H1 (cell line): Measurements from ENCODE around the gene C19orf67. TPM values are rescaled to one million over a fixed set of nuclear protein-coding genes. Genes with fewer than 3 reads are reported as not detected.

Experiments
- CTCF ChIA-PET: fragments of 300-600 bp; sonication (Branson Sonifier 250); formaldehyde crosslinking; loops from one replicate; lab custom pipeline; 2021; ENCODE audit not compliant: partially characterized antibody; lab: Charles Lee
- POLR2A ChIA-PET: fragments of 300-600 bp; sonication (Branson Sonifier 250); formaldehyde crosslinking; loops from one replicate; lab custom pipeline; 2021; ENCODE audit warnings: inconsistent platforms; ENCODE audit not compliant: partially characterized antibody; lab: Charles Lee
- DNase-seq, 2 experiments: peaks; one replicate each; pipeline versions ENCODE4 v3.0.0 to v3.0.0-alpha.2; 2010 to 2022; ENCODE audit warnings: low spot score in 2 of 2, low read depth in 1 of 2, mixed read lengths in 1 of 2
- FAIRE-seq: peaks from 2 replicates; lab custom pipeline; 2011; peaks lifted over from hg19 to GRCh38; lab: Jason Lieb, UNC
- H2AFZ ChIP-seq: 2 replicates; pipeline ENCODE4 v1.8.1; 2012; ENCODE audit warnings: low read length, inconsistent platforms
- H2AK5ac ChIP-seq: 2 replicates; pipeline ENCODE4 v1.6.1; 2013; ENCODE audit warnings: low read depth, low read length
- H2BK120ac ChIP-seq: replicated peaks from 2 replicates; pipeline ENCODE3; 2013; ENCODE audit warnings: low read depth, low read length, inconsistent platforms
- H2BK12ac ChIP-seq: 2 replicates; pipeline ENCODE4 v1.6.1; 2013; ENCODE audit warnings: low read depth, low read length
- H2BK15ac ChIP-seq: 2 replicates; pipeline ENCODE4 v1.6.1; 2013; ENCODE audit warnings: low read length
- H2BK20ac ChIP-seq: 2 replicates; pipeline ENCODE4 v1.6.1; 2013; ENCODE audit warnings: low read length
- H2BK5ac ChIP-seq: 2 replicates; pipeline ENCODE4 v1.6.1; 2013; ENCODE audit warnings: low read depth, low read length
- H3K14ac ChIP-seq: 2 replicates; pipeline ENCODE4 v1.6.1; 2013; ENCODE audit warnings: inconsistent platforms; ENCODE audit not compliant: insufficient read length
- H3K18ac ChIP-seq: 2 replicates; pipeline ENCODE4 v1.6.1; 2013; ENCODE audit warnings: low read length; ENCODE audit errors: extremely low read depth
- H3K23ac ChIP-seq: 2 replicates; pipeline ENCODE4 v1.6.1; 2013; ENCODE audit warnings: inconsistent platforms; ENCODE audit not compliant: insufficient read length
- H3K23me2 ChIP-seq: 2 replicates; pipeline ENCODE4 v1.6.1; 2013; ENCODE audit warnings: low read depth, low read length
- H3K27ac ChIP-seq: 2 replicates; pipeline ENCODE4 v1.6.1; 2011; ENCODE audit warnings: low read depth, low read length, inconsistent platforms
- H3K27me3 ChIP-seq, 4 experiments: replicated peaks in 1 of 4; 1 replicate in 1 of 4; 2 replicates in 3 of 4; pipeline versions ENCODE4 v1.6.1 to v1.8.1; 2011 to 2013; ENCODE audit warnings: low read length in 3 of 4, mild to moderate bottlenecking in 3 of 4, inconsistent platforms in 2 of 4, mixed read lengths in 2 of 4, moderate library complexity in 1 of 4; ENCODE audit not compliant: control insufficient read depth in 3 of 4, insufficient read depth in 3 of 4; ENCODE audit errors: extremely low read depth in 1 of 4
- H3K36me3 ChIP-seq, 4 experiments: 2 replicates each; pipeline versions ENCODE4 v1.6.1 to v1.8.1; 2011 to 2013; ENCODE audit warnings: mild to moderate bottlenecking in 4 of 4, low read length in 3 of 4, moderate library complexity in 2 of 4, control low read depth in 1 of 4, inconsistent platforms in 1 of 4; ENCODE audit not compliant: insufficient read depth in 4 of 4, control insufficient read depth in 2 of 4
- H3K4ac ChIP-seq: replicated peaks from 2 replicates; pipeline ENCODE3; 2013; ENCODE audit warnings: low read length, low read depth, mixed read lengths, inconsistent platforms; ENCODE audit not compliant: insufficient read length
- H3K4me1 ChIP-seq, 4 experiments: replicated peaks in 1 of 4; 1 replicate in 1 of 4; 2 replicates in 3 of 4; pipeline versions ENCODE4 v1.6.1 to v1.8.1; 2011 to 2013; ENCODE audit warnings: low read length in 3 of 4, inconsistent platforms in 2 of 4, mixed read lengths in 1 of 4; ENCODE audit not compliant: insufficient read depth in 4 of 4, control insufficient read depth in 3 of 4
- H3K4me2 ChIP-seq, 2 experiments: 2 replicates each; pipeline versions ENCODE4 v1.6.1 to v1.8.1; 2011 to 2013; ENCODE audit warnings: low read depth in 2 of 2, low read length in 2 of 2, control low read depth in 1 of 2, inconsistent platforms in 1 of 2, mild to moderate bottlenecking in 1 of 2; ENCODE audit not compliant: insufficient read depth in 1 of 2
- H3K4me3 ChIP-seq, 4 experiments: fragments of 200-600, 300-600 bp in 1 of 4; sonication (generic), shearing (Covaris generic), sonication (Bioruptor Twin) in 1 of 4; 2 replicates each; pipeline versions ENCODE4 v1.5.1 to v1.8.1; 2011 to 2016; ENCODE audit warnings: low read length in 4 of 4, low read depth in 3 of 4, control low read depth in 2 of 4, inconsistent platforms in 2 of 4, mild to moderate bottlenecking in 2 of 4, mixed read lengths in 1 of 4, moderate library complexity in 1 of 4; ENCODE audit not compliant: insufficient read depth in 2 of 4; ENCODE audit errors: extremely low read depth in 1 of 4
- H3K56ac ChIP-seq: replicated peaks from 2 replicates; pipeline ENCODE3; 2013; ENCODE audit warnings: low read depth, mild to moderate bottlenecking, mixed read lengths, low read length, inconsistent platforms; ENCODE audit not compliant: insufficient read length
- H3K79me1 ChIP-seq: 2 replicates; pipeline ENCODE4 v1.6.1; 2013; ENCODE audit warnings: low read depth, low read length, control low read depth
- H3K79me2 ChIP-seq, 2 experiments: 2 replicates each; pipeline versions ENCODE4 v1.6.1 to v1.8.1; 2012 to 2013; ENCODE audit warnings: low read length in 2 of 2, mild to moderate bottlenecking in 2 of 2, inconsistent platforms in 1 of 2; ENCODE audit not compliant: insufficient read depth in 2 of 2, control insufficient read depth in 1 of 2
- H3K9ac ChIP-seq, 4 experiments: replicated peaks in 1 of 4; 1 replicate in 1 of 4; 2 replicates in 3 of 4; pipeline versions ENCODE4 v1.6.1 to v1.8.1; 2011 to 2013; ENCODE audit warnings: low read depth in 3 of 4, low read length in 3 of 4, control low read depth in 2 of 4, mild to moderate bottlenecking in 2 of 4, moderate library complexity in 2 of 4, inconsistent platforms in 1 of 4; ENCODE audit errors: extremely low read depth in 1 of 4
- H3K9me3 ChIP-seq, 2 experiments: 2 replicates each; pipeline versions ENCODE4 v1.6.1 to v1.8.1; 2012 to 2013; ENCODE audit warnings: mild to moderate bottlenecking in 2 of 2, moderate library complexity in 2 of 2, control low read depth in 1 of 2, inconsistent platforms in 1 of 2, low read depth in 1 of 2, low read length in 1 of 2, mixed read lengths in 1 of 2; ENCODE audit not compliant: insufficient read depth in 2 of 2
- H4K20me1 ChIP-seq, 2 experiments: replicated peaks in 1 of 2; 2 replicates each; pipeline versions ENCODE3 to v1.8.1; 2011 to 2013; ENCODE audit warnings: inconsistent platforms in 2 of 2, low read length in 2 of 2, mild to moderate bottlenecking in 1 of 2; ENCODE audit not compliant: insufficient read depth in 2 of 2, control insufficient read depth in 1 of 2
- H4K5ac ChIP-seq: 2 replicates; pipeline ENCODE4 v1.6.1; 2013; ENCODE audit warnings: low read length, low read depth, mixed read lengths, inconsistent platforms; ENCODE audit not compliant: insufficient read length
- H4K8ac ChIP-seq: 2 replicates; pipeline ENCODE4 v1.8.0; 2013; ENCODE audit warnings: mild to moderate bottlenecking, moderate library complexity, low read length, inconsistent platforms; ENCODE audit not compliant: insufficient read depth; ENCODE audit errors: extremely low read depth
- H4K91ac ChIP-seq: replicated peaks from 2 replicates; pipeline ENCODE3; 2013; ENCODE audit warnings: low read length, mixed read lengths, inconsistent platforms; ENCODE audit not compliant: insufficient read length
- ASH2L ChIP-seq: fragments of 200-600, 300-600 bp; sonication (generic); IDR thresholded peaks from one replicate; pipeline ENCODE4 v1.7.1; 2017; ENCODE audit warnings: low read length
- ATF2 ChIP-seq: IDR thresholded peaks from 2 replicates; pipeline ENCODE4 v1.6.1; 2012; ENCODE audit warnings: low read length, inconsistent platforms
- ATF3 ChIP-seq: IDR thresholded peaks from 2 replicates; pipeline ENCODE4 v1.6.1; 2011; ENCODE audit warnings: low read depth, mild to moderate bottlenecking, low read length; ENCODE audit not compliant: insufficient read depth
- CHD1 ChIP-seq: IDR thresholded peaks from 2 replicates; pipeline ENCODE4 v1.6.1; 2012; ENCODE audit warnings: low read depth, low read length, improper control_type of control experiment
- CTBP2 ChIP-seq: IDR thresholded peaks from 2 replicates; pipeline ENCODE4 v1.7.0; 2011; ENCODE audit warnings: borderline replicate concordance, mild to moderate bottlenecking, moderate library complexity, mixed read lengths, low read length; ENCODE audit not compliant: insufficient read depth, insufficient read length
- EZH2 ChIP-seq: fragments of 200-600 bp; sonication (generic); IDR thresholded peaks from 2 replicates; pipeline ENCODE4 v1.7.1; 2012; ENCODE audit warnings: low read depth, mild to moderate bottlenecking, moderate library complexity, low read length, inconsistent platforms; ENCODE audit not compliant: severe bottlenecking
- RNF2 ChIP-seq: fragments of 200-900, 300-1000 bp; sonication (generic); IDR thresholded peaks from 2 replicates; pipeline ENCODE4 v1.7.1; 2016; ENCODE audit warnings: borderline replicate concordance, low read depth, mild to moderate bottlenecking, antibody characterized with exemption, low read length; ENCODE audit not compliant: poor library complexity, severe bottlenecking; ENCODE audit errors: missing control alignments
- SP2 ChIP-seq: IDR thresholded peaks from 2 replicates; pipeline ENCODE4 v1.6.1; 2012; ENCODE audit warnings: mild to moderate bottlenecking, low read length, inconsistent platforms
- WGBS, 2 experiments: shearing (Covaris generic) in 1 of 2; methylation state at CpG; one replicate each; pipeline versions ENCODE4 v1.1.6 to v1.1.7; 2013 to 2015; ENCODE audit warnings: low lambda C conversion rate in 2 of 2, mixed read lengths in 2 of 2, inconsistent platforms in 1 of 2, low coverage in 1 of 2, missing lambda C conversion rate in 1 of 2; ENCODE audit not compliant: insufficient replicate concordance in 2 of 2, insufficient coverage in 1 of 2, insufficient read length in 1 of 2; ENCODE audit errors: extremely low coverage in 1 of 2, missing lambda C conversion rate in 1 of 2; 5-methylcytosine and 5-hydroxymethylcytosine counted together
- polyA plus RNA-seq, 7 experiments: library from polyadenylated mRNA; depleted of rRNA in 3 of 7; stranded (reverse) in 5 of 7; unstranded in 2 of 7; fragments of >200 nt in 5 of 7; fragments of 200-250 nt in 2 of 7; gene quantifications; 1 replicate in 5 of 7; 2 replicates in 1 of 7; 4 replicates in 1 of 7; pipeline versions ENCODE4 v1.2.1 to v1.2.3, GENCODE V29; 2011 to 2013; ENCODE audit warnings: missing spikeins in 2 of 7, mixed read lengths in 2 of 7
- total RNA-seq: library from RNA; stranded (reverse); fragmentation: NEBNext Ultra II Directional; extraction: Animal tissue kit (Norgen Biotek cat#: 25700); gene quantifications from 2 replicates; pipeline ENCODE4 v1.2.1, GENCODE V29; 2021

C19orf67 gene
- total and polyA plus RNA-seq, 2 of the 8 experiments (the other 6 are each of a cell fraction or from before 2014, with no cell fraction given), result 0.12 TPM; not detected in 1

GRCh38 chr19:14119644-14120496, 34.3 kb upstream of the C19orf67 start:
- Histone ChIP-seq H3K27me3 (no peaks in the 10 kb centered on the region; a peak in 2 of 7 replicates), H4K91ac (no peak overlapping the region), H3K9ac (no peak overlapping the region), H3K56ac (no peak overlapping the region), H3K9me3 (no peaks in the 10 kb centered on the region), H3K23ac (no peak overlapping the region), H4K5ac (no peak overlapping the region), H3K4me1 (peaks cover 6 to 16% (median 9%) of the 10 kb centered on the region in 4 experiments; a peak in 6 of 7 replicates), H3K23me2 (peaks cover 8% of the 10 kb centered on the region), H3K4me3 (no peak overlapping the region), H4K8ac (no peak overlapping the region), H3K79me1 (no peaks in the 10 kb centered on the region; the same call in 1 of the 2 replicates), H2BK15ac (no peak overlapping the region), H3K27ac (no peak overlapping the region), H3K4ac (no peak overlapping the region), H3K36me3 (peaks cover 0 to 17% (median 7%) of the 10 kb centered on the region in 4 experiments; a peak in 6 of 8 replicates), H2BK20ac (no peak overlapping the region), H3K4me2 (no peak overlapping the region), H3K18ac (no peak overlapping the region), H4K20me1 (peaks cover 5 to 19% of the 10 kb centered on the region in 2 experiments), H3K14ac (no peak overlapping the region), H2BK120ac (no peak overlapping the region), H2BK12ac (no peak overlapping the region), H3K79me2 (0 out of 4 replicates have a peak, but pooled peaks cover 0 to 3% of the 10 kb centered on the region in 2 experiments), H2AFZ (no peak overlapping the region), H2AK5ac (no peak overlapping the region), H2BK5ac (no peak overlapping the region)
- 86% methylated on average over 7 of the region's 7 CpGs; no CpG with 5 or more reads in 1 of the 2 experiments for WGBS, 2 experiments
- POLR2A ChIA-PET, result interaction anchor here (1.1 to 11.0 kb wide), 6 partner anchors 10 to 160 kb away, joined by 3 to 109 read pairs (median 5); partner anchors contain the start of gene ASF1B
- FAIRE-seq (no peak), DNase-seq (no peak)
- CTCF ChIA-PET, result interaction anchor here (1.4 kb wide), 1 partner anchor 17 kb away, joined by 5 read pairs; the partner anchor contains the start of gene ASF1B
- TF ChIP-seq ATF3 (no peak), EZH2 (no peak), CTBP2 (no peak), ASH2L (no peak), RNF2 (no peak), ATF2 (no peak), SP2 (no peak), CHD1 (no peak)
